Ovary (tissue), 3 donors: ENCODE data around the gene TP53TG3E.
"Not testable (repeated sequence)": the region's sequence is repeated elsewhere in the genome, so short reads cannot be mapped to it uniquely, and the experiment has no call there.

Experiments
- CTCF ChIP-seq, 3 donors: fragments of 450-650 bp in 2 of 3; fragments of 200-600 bp in 1 of 3; IDR thresholded peaks; one replicate each; pipeline versions ENCODE4 v1.5.1 to v1.8.0; 2016 to 2022; ENCODE audit warnings: antibody characterized with exemption in 3 of 3, mild to moderate bottlenecking in 1 of 3
- POLR2A ChIP-seq: fragments of 450-650 bp; IDR thresholded peaks from one replicate; pipeline ENCODE4 v1.6.1; 2017; ENCODE audit warnings: antibody characterized with exemption, mild to moderate bottlenecking, moderate library complexity
- donor health status: DM: no; HTN: no; CAD: no.

DNA sequence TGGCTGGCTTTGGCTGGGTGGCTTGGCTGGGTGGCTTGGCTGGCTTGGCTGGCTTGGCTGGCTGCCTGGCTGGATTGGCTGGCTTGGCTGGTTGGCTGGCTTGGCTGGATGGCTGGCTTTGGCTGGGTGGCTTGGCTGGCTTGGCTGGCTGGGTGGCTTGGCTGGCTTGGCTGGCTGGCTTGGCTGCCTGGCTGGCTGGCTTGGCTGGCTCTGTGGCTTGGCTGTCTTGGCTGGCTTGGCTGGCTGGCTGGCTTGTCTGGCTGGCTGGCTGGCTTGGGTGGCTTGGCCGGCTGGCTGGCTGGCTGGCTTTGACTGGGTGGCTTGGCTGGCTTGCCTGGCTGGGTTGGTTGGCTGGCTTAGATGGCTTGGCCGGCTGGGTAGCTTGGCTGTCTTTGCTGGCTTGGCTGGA, 34.4 kb downstream of the TP53TG3E start:
- not testable (repeated sequence) for TF ChIP-seq POLR2A; CTCF (IDR thresholded peaks at IDR 0.05)
